Trophoblast cell (in vitro differentiated cells and primary cell): ENCODE results near the gene SMURF1.

Experiments used
- DNase-seq, 2 donors: peaks; one replicate each; pipeline ENCODE4 v3.0.0-alpha.2; 2016
- H2AFZ ChIP-seq: 2 replicates; pipeline ENCODE4 v1.6.1; 2013; ENCODE audit warnings: low read length, moderate library complexity, mild to moderate bottlenecking; ENCODE audit not compliant: insufficient read depth, poor library complexity
- H2AK5ac ChIP-seq: 2 replicates; pipeline ENCODE4 v1.6.1; 2013; ENCODE audit warnings: mild to moderate bottlenecking, low read length
- H2BK120ac ChIP-seq: 2 replicates; pipeline ENCODE4 v1.6.1; 2013; ENCODE audit warnings: low read length, mild to moderate bottlenecking, moderate library complexity; ENCODE audit not compliant: insufficient read depth, poor library complexity
- H2BK12ac ChIP-seq: 2 replicates; pipeline ENCODE4 v1.6.1; 2013; ENCODE audit warnings: mild to moderate bottlenecking, low read length, moderate library complexity
- H2BK5ac ChIP-seq: 2 replicates; pipeline ENCODE4 v1.6.1; 2013; ENCODE audit warnings: low read length, low read depth, moderate library complexity, mild to moderate bottlenecking; ENCODE audit not compliant: poor library complexity
- H3K14ac ChIP-seq: 2 replicates; pipeline ENCODE4 v1.6.1; 2013; ENCODE audit warnings: mild to moderate bottlenecking, low read length
- H3K18ac ChIP-seq: 2 replicates; pipeline ENCODE4 v1.6.1; 2013; ENCODE audit warnings: mild to moderate bottlenecking, low read length
- H3K23ac ChIP-seq: 2 replicates; pipeline ENCODE4 v1.6.1; 2013; ENCODE audit warnings: low read length
- H3K27ac ChIP-seq: 2 replicates; pipeline ENCODE4 v1.5.1; 2013; ENCODE audit warnings: low read depth, mild to moderate bottlenecking, inconsistent platforms, low read length, moderate library complexity
- H3K27me3 ChIP-seq: 2 replicates; pipeline ENCODE4 v1.6.1; 2013; ENCODE audit warnings: inconsistent platforms, mild to moderate bottlenecking, low read length, moderate library complexity; ENCODE audit not compliant: insufficient read depth
- H3K36me3 ChIP-seq, 2 experiments: 1 replicate in 1 of 2; 2 replicates in 1 of 2; pipeline ENCODE4 v1.6.1; 2013; ENCODE audit warnings: low read length in 2 of 2, mild to moderate bottlenecking in 2 of 2, moderate library complexity in 1 of 2; ENCODE audit not compliant: insufficient read depth in 2 of 2, control insufficient read depth in 1 of 2
- H3K4ac ChIP-seq: 2 replicates; pipeline ENCODE4 v1.6.1; 2013; ENCODE audit warnings: low read depth, mild to moderate bottlenecking, low read length, moderate library complexity
- H3K4me1 ChIP-seq, 2 experiments: 1 replicate in 1 of 2; 2 replicates in 1 of 2; pipeline ENCODE4 v1.6.1; 2013; ENCODE audit warnings: low read length in 2 of 2, mild to moderate bottlenecking in 2 of 2, moderate library complexity in 1 of 2; ENCODE audit not compliant: insufficient read depth in 2 of 2, control insufficient read depth in 1 of 2
- H3K4me2 ChIP-seq: 2 replicates; pipeline ENCODE4 v1.6.1; 2013; ENCODE audit warnings: inconsistent platforms, mild to moderate bottlenecking, low read length, moderate library complexity
- H3K4me3 ChIP-seq: 2 replicates; pipeline ENCODE4 v1.5.1; 2013; ENCODE audit warnings: mild to moderate bottlenecking, low read depth, low read length, inconsistent platforms
- H3K79me1 ChIP-seq: one replicate; pipeline ENCODE4 v1.6.1; 2013; ENCODE audit warnings: low read length
- H3K79me2 ChIP-seq: 2 replicates; pipeline ENCODE4 v1.6.1; 2013; ENCODE audit warnings: low read length, mild to moderate bottlenecking; ENCODE audit not compliant: control insufficient read depth, insufficient read depth, poor library complexity
- H3K9ac ChIP-seq: 2 replicates; pipeline ENCODE4 v1.6.1; 2013; ENCODE audit warnings: mild to moderate bottlenecking, low read length
- H3K9me3 ChIP-seq: 2 replicates; pipeline ENCODE4 v1.6.1; 2013; ENCODE audit warnings: low read depth, mild to moderate bottlenecking, control low read depth, inconsistent platforms, low read length; ENCODE audit not compliant: insufficient read depth
- H4K12ac ChIP-seq: 2 replicates; pipeline ENCODE4 v1.6.1; 2013; ENCODE audit warnings: low read depth, mild to moderate bottlenecking, low read length, moderate library complexity
- H4K8ac ChIP-seq: 2 replicates; pipeline ENCODE4 v1.6.1; 2013; ENCODE audit warnings: low read depth, mild to moderate bottlenecking, low read length, moderate library complexity
- H4K91ac ChIP-seq: one replicate; pipeline ENCODE4 v1.6.1; 2013; ENCODE audit warnings: low read depth, mild to moderate bottlenecking, low read length, moderate library complexity
- WGBS: extraction: QIAGEN DNeasy Blood & Tissue Kit; methylation state at CpG from one replicate; pipeline ENCODE4 v1.1.7; 2013; ENCODE audit warnings: missing lambda C conversion rate; ENCODE audit not compliant: insufficient read length, insufficient coverage; ENCODE audit errors: extremely low coverage; 5-methylcytosine and 5-hydroxymethylcytosine counted together

Gene SMURF1

GRCh38 chr7:99188221-99188620 lies 44.3 kb upstream of the SMURF1 start:
- Histone ChIP-seq H3K79me2 (no peaks in the 10 kb centered on the region), H3K79me1 (no peaks in the 10 kb centered on the region), H3K27me3 (no peaks in the 10 kb centered on the region), H3K9ac (no peak overlapping the region), H2BK5ac (no peak overlapping the region), H3K4me1 (peaks cover 0 to 3% of the 10 kb centered on the region in 2 experiments), H2BK12ac (no peak overlapping the region), H2AK5ac (no peak overlapping the region), H3K4me3 (no peak overlapping the region), H3K36me3 (no peaks in the 10 kb centered on the region), H4K8ac (no peak overlapping the region), H4K12ac (no peak overlapping the region), H3K18ac (no peak overlapping the region), H3K4me2 (no peak overlapping the region), H2BK120ac (no peak overlapping the region), H2AFZ (peak overlapping the region; percentile 10), H3K14ac (no peak overlapping the region), H3K23ac (no peak overlapping the region), H3K4ac (no peak overlapping the region), H3K27ac (no peak overlapping the region), H4K91ac (no peak overlapping the region), H3K9me3 (no peaks in the 10 kb centered on the region)
- DNase-seq = no peak
- no CpG with 5 or more reads among the region's 15 CpGs for WGBS

- H4K12ac ChIP-seq = no peak overlapping the region
These were observed 40.8 kb upstream of the SMURF1 start for GRCh38 chr7:99184532-99185218.

GRCh38 chr7:99180067-99180650 lies 36.3 kb upstream of the SMURF1 start:
- no peak overlapping the region for H2AFZ ChIP-seq
- no peak overlapping the region for H3K23ac ChIP-seq
- no peak overlapping the region for H3K9ac ChIP-seq
- H2BK12ac ChIP-seq = no peak overlapping the region
- H3K9me3 ChIP-seq = peaks cover 4% of the 10 kb centered on the region
- no CpG with 5 or more reads among the region's 12 CpGs for WGBS
- H3K4me3 ChIP-seq = no peak overlapping the region
- no peak overlapping the region for H2BK120ac ChIP-seq
- no peak for DNase-seq
- no peak overlapping the region for H2BK5ac ChIP-seq
- H3K79me1 ChIP-seq = no peaks in the 10 kb centered on the region
- no peak overlapping the region for H3K27ac ChIP-seq
- H3K79me2 ChIP-seq = no peaks in the 10 kb centered on the region
- no peaks in the 10 kb centered on the region for H3K36me3 ChIP-seq
- no peaks in the 10 kb centered on the region for H3K4me1 ChIP-seq
- no peak overlapping the region for H3K4me2 ChIP-seq
- H4K8ac ChIP-seq = no peak overlapping the region
- no peak overlapping the region for H3K14ac ChIP-seq
- no peak overlapping the region for H4K91ac ChIP-seq
- no peak overlapping the region for H3K18ac ChIP-seq
- H3K4ac ChIP-seq = no peak overlapping the region
- H3K27me3 ChIP-seq = no peaks in the 10 kb centered on the region
- H4K12ac ChIP-seq = no peak overlapping the region
- H2AK5ac ChIP-seq = no peak overlapping the region

More at GRCh38 chr7:99184532-99185218, 40.8 kb upstream of the SMURF1 start:
- Histone ChIP-seq H4K8ac (no peak overlapping the region), H2BK12ac (no peak overlapping the region), H3K9me3 (peaks cover 4% of the 10 kb centered on the region), H3K79me1 (no peaks in the 10 kb centered on the region), H2AK5ac (no peak overlapping the region), H3K27me3 (no peaks in the 10 kb centered on the region), H3K79me2 (no peaks in the 10 kb centered on the region), H3K36me3 (no peaks in the 10 kb centered on the region), H4K91ac (no peak overlapping the region), H2AFZ (no peak overlapping the region), H3K4ac (no peak overlapping the region), H3K14ac (no peak overlapping the region), H2BK120ac (no peak overlapping the region), H3K27ac (no peak overlapping the region), H3K23ac (peak overlapping the region; percentile 52), H3K4me1 (no peaks in the 10 kb centered on the region), H3K9ac (no peak overlapping the region), H3K18ac (no peak overlapping the region), H3K4me2 (no peak overlapping the region), H2BK5ac (no peak overlapping the region), H3K4me3 (no peak overlapping the region)
- WGBS = no CpG with 5 or more reads among the region's 15 CpGs
- no peak for DNase-seq

GRCh38 chr7:99177165-99177564 lies 33.3 kb upstream of the SMURF1 start:
- H4K12ac ChIP-seq = no peak overlapping the region

More at GRCh38 chr7:99177165-99177564, 33.3 kb upstream of the SMURF1 start:
- H3K18ac ChIP-seq = no peak overlapping the region
- no peaks in the 10 kb centered on the region for H3K36me3 ChIP-seq
- H3K27me3 ChIP-seq = no peaks in the 10 kb centered on the region
- H3K14ac ChIP-seq = no peak overlapping the region
- H2BK5ac ChIP-seq = no peak overlapping the region
- no peak overlapping the region for H2BK120ac ChIP-seq
- no peak overlapping the region for H3K4ac ChIP-seq
- no peaks in the 10 kb centered on the region for H3K4me1 ChIP-seq
- no peak overlapping the region for H3K4me2 ChIP-seq
- no peaks in the 10 kb centered on the region for H3K79me1 ChIP-seq
- no peak overlapping the region for H3K4me3 ChIP-seq
- no peak overlapping the region for H4K91ac ChIP-seq
- H3K9ac ChIP-seq = no peak overlapping the region
- H4K8ac ChIP-seq = no peak overlapping the region
- no peak overlapping the region for H3K27ac ChIP-seq
- no peak overlapping the region for H2AK5ac ChIP-seq
- H3K23ac ChIP-seq = no peak overlapping the region
- peaks cover 4% of the 10 kb centered on the region for H3K9me3 ChIP-seq
- no peak overlapping the region for H2BK12ac ChIP-seq
- H2AFZ ChIP-seq = no peak overlapping the region
- no CpG with 5 or more reads among the region's 10 CpGs for WGBS
- DNase-seq = no peak
- no peaks in the 10 kb centered on the region for H3K79me2 ChIP-seq
